Effector memory CD8-positive, alpha-beta T cell (primary cell): ENCODE data around the gene RAPGEF5.
A peak's percentile ranks its signal among the peaks of the same experiment; 100 is the strongest.

Source experiments
- ATAC-seq: fragments of 150-1000 bp; cut with Tn5 transposase; replicated peaks from 2 replicates; pipeline ENCODE4 v1.10.0; 2021; ENCODE audit warnings: mild to moderate bottlenecking, moderate library complexity
- DNase-seq, 3 experiments: peaks; one replicate each; pipeline ENCODE4 v3.0.0; 2021
- H3K27ac Mint-ChIP-seq, 2 donors: one replicate each; pipeline ENCODE4 v1.8.0; 2022; ENCODE audit warnings: mild to moderate bottlenecking in 2 of 2, mixed read lengths in 2 of 2, moderate library complexity in 2 of 2
- H3K27me3 Mint-ChIP-seq, 2 donors: one replicate each; pipeline ENCODE4 v1.8.0; 2022; ENCODE audit warnings: mixed read lengths in 2 of 2
- H3K36me3 Mint-ChIP-seq: one replicate; pipeline ENCODE4 v1.8.0; 2022; ENCODE audit warnings: mild to moderate bottlenecking, moderate library complexity, mixed read lengths; ENCODE audit not compliant: insufficient read depth
- H3K4me1 Mint-ChIP-seq, 2 donors: one replicate each; pipeline ENCODE4 v1.8.0; 2022; ENCODE audit warnings: low read depth in 2 of 2, mixed read lengths in 2 of 2
- H3K4me3 Mint-ChIP-seq, 2 donors: one replicate each; pipeline ENCODE4 v1.8.0; 2022; ENCODE audit warnings: mild to moderate bottlenecking in 2 of 2, mixed read lengths in 2 of 2, moderate library complexity in 2 of 2
- H3K9me3 Mint-ChIP-seq, 2 donors: one replicate each; pipeline ENCODE4 v1.8.0; 2022; ENCODE audit warnings: mixed read lengths in 2 of 2

RAPGEF5 gene

DNA sequence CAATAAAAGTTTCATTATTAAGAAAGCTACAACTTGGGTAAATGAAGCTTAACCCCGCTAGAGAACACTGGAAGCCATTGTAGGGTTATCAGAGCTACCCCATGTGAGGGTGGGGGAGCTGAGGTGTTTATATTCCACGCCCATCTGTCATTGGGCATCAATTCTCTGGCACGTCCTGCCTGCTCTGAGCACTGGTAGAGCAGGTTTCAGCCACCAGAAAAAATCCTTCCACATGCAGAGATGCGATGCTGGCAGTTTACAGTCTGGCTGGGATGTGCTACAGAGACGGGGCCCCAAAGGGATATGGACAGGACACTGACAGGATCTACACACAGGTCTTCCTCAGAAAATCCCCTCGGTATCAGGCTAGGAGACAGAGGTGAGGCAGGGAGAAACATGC, 15.9 kb upstream of the RAPGEF5 start:
- Mint-ChIP-seq H3K9me3 (no peaks in the 10 kb centered on the region), H3K4me3 (no peak overlapping the region), H3K27me3 (peaks cover 0 to 5% of the 10 kb centered on the region in 2 donors), H3K27ac (no peak overlapping the region), H3K36me3 (no peaks in the 10 kb centered on the region), H3K4me1 (no peaks in the 10 kb centered on the region)
- DNase-seq: no peak
- ATAC-seq: no peak

DNA sequence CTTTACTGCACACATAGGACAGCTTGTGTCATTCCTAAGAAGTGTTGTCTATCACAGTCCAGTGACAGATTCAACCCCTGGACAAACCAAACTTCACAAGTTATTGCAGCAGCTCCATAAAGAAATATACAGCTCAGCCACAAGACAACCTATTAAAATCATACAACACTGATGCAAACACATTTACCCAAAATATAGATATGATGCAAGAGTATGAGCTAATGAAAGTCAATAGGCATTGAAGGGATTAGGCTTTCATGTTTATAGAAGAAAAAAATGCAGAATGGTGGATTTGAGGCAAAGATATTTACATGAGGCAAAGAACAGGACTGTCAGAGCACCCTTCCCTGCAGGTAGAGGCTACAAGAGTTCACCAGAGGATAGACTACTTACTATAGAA, 14.9 kb upstream of the RAPGEF5 start:
- Mint-ChIP-seq H3K27me3 (peaks cover 0 to 5% of the 10 kb centered on the region in 2 donors), H3K36me3 (no peaks in the 10 kb centered on the region), H3K4me3 (no peak overlapping the region), H3K27ac (no peak overlapping the region), H3K4me1 (no peaks in the 10 kb centered on the region), H3K9me3 (no peaks in the 10 kb centered on the region)
- ATAC-seq: no peak
- DNase-seq: no peak

GRCh38 chr7:22364900-22365299, 7.9 kb upstream of the RAPGEF5 start:
- ATAC-seq (no peak), DNase-seq (no peak)
- Mint-ChIP-seq H3K9me3 (no peaks in the 10 kb centered on the region), H3K4me3 (no peak overlapping the region), H3K27ac (no peak overlapping the region), H3K27me3 (peaks cover 0 to 16% of the 10 kb centered on the region in 2 donors), H3K4me1 (no peaks in the 10 kb centered on the region), H3K36me3 (no peaks in the 10 kb centered on the region)

DNA sequence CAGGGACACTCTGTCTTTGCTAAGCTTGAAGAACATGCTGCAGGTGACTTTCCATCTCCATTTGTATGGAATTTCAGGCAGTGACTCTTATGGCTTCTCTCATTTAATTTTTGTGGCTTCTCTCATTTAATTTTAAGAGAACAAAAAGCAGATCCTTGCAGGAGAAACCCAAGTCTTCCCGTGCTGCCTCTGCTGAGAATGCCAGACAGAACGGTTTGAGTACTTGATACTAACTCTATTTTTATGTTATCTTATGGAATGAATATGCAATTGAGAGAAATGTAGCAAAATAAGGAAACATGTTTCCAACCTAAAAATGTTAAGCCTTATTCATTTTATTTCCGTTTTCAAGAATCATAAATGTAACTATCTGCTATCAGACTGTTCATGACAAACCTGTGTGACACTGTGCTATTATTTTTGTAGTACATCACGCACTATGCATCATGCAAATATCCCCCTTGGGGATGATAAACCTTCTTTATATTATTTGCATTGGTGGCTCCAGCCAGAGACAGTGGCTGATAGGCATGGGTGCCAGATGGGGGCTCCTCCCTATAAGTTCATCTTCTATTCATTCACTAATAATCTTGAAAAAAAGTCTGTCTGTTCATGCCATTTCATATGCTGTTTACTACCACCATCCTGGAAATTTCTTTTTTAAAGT, 6.9 kb upstream of the RAPGEF5 start:
- Mint-ChIP-seq H3K4me1 (no peaks in the 10 kb centered on the region), H3K27ac (no peak overlapping the region), H3K36me3 (no peaks in the 10 kb centered on the region), H3K9me3 (no peaks in the 10 kb centered on the region), H3K4me3 (no peak overlapping the region), H3K27me3 (peaks cover 6 to 11% of the 10 kb centered on the region in 2 donors)
- DNase-seq (no peak), ATAC-seq (no peak)

DNA sequence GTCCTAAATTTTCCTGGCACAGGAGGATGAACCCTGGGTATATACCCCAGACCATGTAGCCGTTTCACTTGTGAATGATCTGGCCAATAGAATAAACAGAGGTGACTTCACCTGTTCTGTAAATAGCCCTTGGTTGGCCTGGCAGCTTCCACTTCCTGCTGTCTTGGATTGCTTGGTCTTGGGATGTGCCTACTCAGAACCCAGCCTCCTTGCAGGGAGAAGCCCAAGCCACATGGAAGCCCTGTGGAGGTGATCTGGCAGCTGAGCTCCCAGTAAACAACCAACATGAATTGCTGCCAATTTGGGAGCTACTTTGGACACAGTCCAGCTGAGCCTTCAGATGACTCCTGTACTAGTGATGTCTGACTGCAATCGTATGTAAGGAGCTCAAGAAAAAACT, 4.8 kb upstream of the RAPGEF5 start:
- no peaks in the 10 kb centered on the region for H3K9me3 Mint-ChIP-seq
- no peak overlapping the region for H3K4me3 Mint-ChIP-seq
- H3K27ac Mint-ChIP-seq: no peak overlapping the region
- no peak for ATAC-seq
- peaks cover 25% of the 10 kb centered on the region in 2 donors for H3K27me3 Mint-ChIP-seq
- peaks cover 0 to 3% of the 10 kb centered on the region in 2 donors for H3K4me1 Mint-ChIP-seq
- H3K36me3 Mint-ChIP-seq: no peaks in the 10 kb centered on the region
- DNase-seq: no peak

DNA sequence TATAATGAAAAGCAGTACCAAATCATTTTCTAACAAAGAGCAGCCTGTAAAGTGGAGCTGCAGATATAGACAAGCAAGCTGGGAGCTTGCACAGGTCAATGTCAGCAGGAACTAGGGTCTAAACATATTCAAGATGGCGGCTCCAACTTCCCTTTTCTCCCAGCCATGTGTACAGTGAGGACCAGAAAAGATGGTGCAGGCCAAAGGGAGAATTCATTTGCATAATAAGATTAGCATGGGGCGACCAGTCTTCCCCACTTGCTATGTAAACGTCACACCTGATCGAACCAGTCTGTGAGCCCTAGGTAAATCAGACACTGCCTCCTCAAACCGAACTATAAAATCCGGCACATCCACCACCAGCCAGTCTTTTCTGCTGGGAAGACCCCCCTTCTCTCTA, 4.4 kb upstream of the RAPGEF5 start:
- ATAC-seq: no peak
- peaks cover 0 to 3% of the 10 kb centered on the region in 2 donors for H3K4me1 Mint-ChIP-seq
- H3K27ac Mint-ChIP-seq: no peak overlapping the region
- H3K9me3 Mint-ChIP-seq: no peaks in the 10 kb centered on the region
- no peak overlapping the region for H3K4me3 Mint-ChIP-seq
- no peak for DNase-seq
- no peaks in the 10 kb centered on the region for H3K36me3 Mint-ChIP-seq
- peaks cover 25% of the 10 kb centered on the region in 2 donors for H3K27me3 Mint-ChIP-seq

- Mint-ChIP-seq H3K36me3 (no peaks in the 10 kb centered on the region), H3K4me3 (no peak overlapping the region), H3K4me1 (peaks cover 0 to 5% of the 10 kb centered on the region in 2 donors), H3K9me3 (peaks cover 0 to 4% of the 10 kb centered on the region in 2 donors), H3K27ac (no peak overlapping the region), H3K27me3 (peaks cover 45 to 46% of the 10 kb centered on the region in 2 donors)
- DNase-seq: no peak
- ATAC-seq: no peak
Observed at GRCh38 chr7:22358820-22359697, 2.1 kb upstream of the RAPGEF5 start.

GRCh38 chr7:22357311-22358175, 589 bp upstream of the RAPGEF5 start:
- H3K4me3 Mint-ChIP-seq: peak overlapping the region; percentile 73 to 81
- peaks cover 0 to 6% of the 10 kb centered on the region in 2 donors for H3K9me3 Mint-ChIP-seq
- H3K4me1 Mint-ChIP-seq: peaks cover 0 to 5% of the 10 kb centered on the region in 2 donors
- no peak overlapping the region for H3K27ac Mint-ChIP-seq
- no peak for ATAC-seq
- H3K27me3 Mint-ChIP-seq: peaks cover 45 to 48% of the 10 kb centered on the region in 2 donors
- no peaks in the 10 kb centered on the region for H3K36me3 Mint-ChIP-seq
- DNase-seq: no peak

DNA sequence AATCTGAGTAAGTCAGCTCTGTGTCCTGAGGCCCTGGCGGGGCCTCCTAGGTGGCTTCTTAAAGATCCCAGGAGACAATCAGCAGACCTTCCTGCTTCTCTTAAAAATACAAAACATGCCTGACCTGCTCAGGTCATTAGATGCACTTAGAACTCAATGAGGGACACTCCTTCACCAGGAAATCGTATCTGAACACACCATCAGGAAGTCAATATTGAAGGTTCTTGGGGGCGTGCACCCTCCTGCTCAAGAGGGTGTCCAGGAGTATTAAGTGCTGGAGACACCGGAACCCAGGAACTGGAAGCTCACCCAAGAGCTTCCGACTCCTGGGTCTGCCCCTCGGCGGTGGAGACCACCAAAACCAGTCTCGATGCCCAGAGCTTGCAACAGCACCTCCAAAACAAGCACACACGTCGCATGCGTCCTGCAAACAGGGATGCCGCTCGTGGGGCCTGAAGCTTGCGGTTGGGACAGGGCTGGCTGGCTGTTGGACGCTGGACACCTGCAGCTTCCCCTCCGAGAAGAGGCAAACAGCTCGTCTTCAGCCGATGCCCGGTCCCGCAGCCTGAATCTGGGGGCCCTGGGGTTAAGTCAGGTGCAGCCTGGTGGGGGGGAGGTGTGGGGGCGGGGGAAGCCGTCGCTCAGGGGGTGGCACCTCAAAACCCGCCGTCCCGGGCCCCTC, 803 bp downstream of the RAPGEF5 start:
- ATAC-seq (peak; percentile 27), DNase-seq (no peak)
- Mint-ChIP-seq H3K27ac (no peak overlapping the region), H3K36me3 (no peaks in the 10 kb centered on the region), H3K27me3 (peaks cover 50 to 62% of the 10 kb centered on the region in 2 donors), H3K4me3 (peak overlapping the region; percentile 48 to 63), H3K4me1 (peaks cover 0 to 5% of the 10 kb centered on the region in 2 donors), H3K9me3 (peaks cover 0 to 6% of the 10 kb centered on the region in 2 donors)

- peak overlapping the region; percentile 48 to 63 for H3K4me3 Mint-ChIP-seq
Observed at GRCh38 chr7:22355620-22356009, 1.3 kb downstream of the RAPGEF5 start.

GRCh38 chr7:22354462-22354861, 2.5 kb downstream of the RAPGEF5 start:
- Mint-ChIP-seq H3K9me3 (peaks cover 0 to 6% of the 10 kb centered on the region in 2 donors), H3K4me1 (peaks cover 0 to 5% of the 10 kb centered on the region in 2 donors), H3K27me3 (peaks cover 52 to 62% of the 10 kb centered on the region in 2 donors), H3K36me3 (no peaks in the 10 kb centered on the region), H3K27ac (no peak overlapping the region), H3K4me3 (no peak overlapping the region)
- no peak for ATAC-seq
- no peak for DNase-seq

More at GRCh38 chr7:22355620-22356009, 1.3 kb downstream of the RAPGEF5 start:
- H3K27ac Mint-ChIP-seq: no peak overlapping the region
- peaks cover 0 to 6% of the 10 kb centered on the region in 2 donors for H3K9me3 Mint-ChIP-seq
- ATAC-seq (no peak), DNase-seq (no peak)
- peaks cover 52 to 62% of the 10 kb centered on the region in 2 donors for H3K27me3 Mint-ChIP-seq
- peaks cover 0 to 5% of the 10 kb centered on the region in 2 donors for H3K4me1 Mint-ChIP-seq
- H3K36me3 Mint-ChIP-seq: no peaks in the 10 kb centered on the region

DNA sequence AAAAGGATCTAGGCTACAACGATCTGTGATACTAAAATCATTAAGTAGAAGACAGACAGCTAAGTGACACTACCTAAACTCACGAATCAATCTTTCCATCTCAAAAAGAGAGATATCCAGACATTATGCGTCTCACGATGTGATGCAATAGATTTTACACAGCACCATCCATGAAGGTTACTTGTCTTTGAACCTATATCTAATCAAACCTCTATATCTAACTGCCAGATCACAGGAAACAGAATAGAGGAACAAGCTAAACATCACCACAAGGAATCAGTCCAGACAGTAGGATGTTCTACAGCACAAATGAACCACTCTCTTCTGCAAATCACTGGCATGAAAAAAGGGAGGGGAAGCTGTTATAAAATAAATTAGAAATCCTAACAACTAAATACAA, 4.1 kb downstream of the RAPGEF5 start:
- Mint-ChIP-seq H3K4me1 (peaks cover 0 to 5% of the 10 kb centered on the region in 2 donors), H3K27me3 (peaks cover 52% of the 10 kb centered on the region in 2 donors), H3K9me3 (peaks cover 0 to 6% of the 10 kb centered on the region in 2 donors), H3K36me3 (no peaks in the 10 kb centered on the region), H3K4me3 (no peak overlapping the region), H3K27ac (no peak overlapping the region)
- no peak for DNase-seq
- ATAC-seq: no peak

DNA sequence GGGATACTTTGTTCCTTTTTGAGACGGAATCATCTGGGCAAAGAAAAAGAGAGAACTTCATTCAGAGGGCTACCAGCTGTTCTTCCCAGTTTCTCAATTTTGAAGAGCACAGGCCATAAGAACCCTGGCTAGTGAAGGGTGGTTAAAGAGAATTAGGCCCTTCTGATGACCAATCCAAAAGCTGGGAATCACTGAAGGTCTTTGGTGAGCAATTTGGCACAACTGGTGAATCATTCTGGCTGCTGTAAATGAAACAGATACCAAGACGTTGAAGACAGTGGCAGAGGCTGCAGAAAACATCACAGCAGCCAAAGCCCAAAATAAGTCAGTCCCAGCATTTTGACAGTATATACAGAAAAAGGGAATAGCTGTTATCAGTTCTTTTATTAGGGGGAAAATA, 5.1 kb downstream of the RAPGEF5 start:
- Mint-ChIP-seq H3K27ac (no peak overlapping the region), H3K4me1 (peaks cover 0 to 2% of the 10 kb centered on the region in 2 donors), H3K36me3 (no peaks in the 10 kb centered on the region), H3K4me3 (no peak overlapping the region), H3K27me3 (peaks cover 43 to 44% of the 10 kb centered on the region in 2 donors), H3K9me3 (peaks cover 0 to 6% of the 10 kb centered on the region in 2 donors)
- ATAC-seq: no peak
- no peak for DNase-seq
